ENCODE measurements around the gene NPHP4. TPM values are rescaled to one million over a fixed set of nuclear protein-coding genes. Genes with fewer than 3 reads are reported as not detected.

Gene NPHP4
- polyA plus RNA-seq, 1 donor (not counting 4 experiments of a cell fraction or from before 2014, with no cell fraction given) = 3.7 TPM

GRCh38 chr1:5885471-5886139 is 106.6 kb downstream of the NPHP4 start:
- Histone ChIP-seq H3K4me2 (ENCODE audit: control insufficient read depth, extremely low read depth, insufficient read depth, low read depth, low read length) (no peak overlapping the region), H3K36me3 (ENCODE audit: control insufficient read depth in 2 of 2, extremely low read depth in 1 of 2, insufficient read depth in 2 of 2, low read length in 2 of 2) (peaks cover 0 to 4% of the 10 kb centered on the region in 2 experiments), H3K4me3 (ENCODE audit: control insufficient read depth in 2 of 3, extremely low read depth in 1 of 3, insufficient read depth in 2 of 3, low read depth in 1 of 3, low read length in 3 of 3) (no peak overlapping the region), H3K9me1 (ENCODE audit: control insufficient read depth, extremely low read depth, insufficient read depth, low read length) (no peaks in the 10 kb centered on the region), H3K79me2 (ENCODE audit: control insufficient read depth, insufficient read depth, low read length) (no peaks in the 10 kb centered on the region), H2AFZ (ENCODE audit: control insufficient read depth, low read length) (no peak overlapping the region), H3K27ac (ENCODE audit: control insufficient read depth, insufficient read depth, low read length) (no peak overlapping the region), H3K27me3 (ENCODE audit: control insufficient read depth, extremely low read depth, insufficient read depth, low read length) (no peaks in the 10 kb centered on the region), H3K9me3 (ENCODE audit: control insufficient read depth, low read depth, low read length) (no peaks in the 10 kb centered on the region), H3K9ac (ENCODE audit: control insufficient read depth, extremely low read depth, insufficient read depth, low read length) (no peak overlapping the region), H3K4me1 (ENCODE audit: control insufficient read depth, extremely low read depth, insufficient read depth, low read length) (no peaks in the 10 kb centered on the region), H4K20me1 (ENCODE audit: control insufficient read depth, extremely low read depth, insufficient read depth, low read length) (peaks cover 2% of the 10 kb centered on the region)
- dilution Hi-C loops (cut with MboI; ENCODE audit: extremely low pct_ligation_motif_present, low sequenced_read_pairs) = no loop called here
- TF ChIP-seq EZH2 (IDR thresholded peaks at IDR 0.05; ENCODE audit: low read length) = no peak
- no peak for TF ChIP-seq CTCF (optimal IDR thresholded peaks at IDR 0.05 in 1 of 3, IDR thresholded peaks at IDR 0.05 in 1 of 3, conservative IDR thresholded peaks at IDR 0.05 in 1 of 3; ENCODE audit: extremely low read depth in 1 of 3, insufficient read depth in 2 of 3, low read length in 3 of 3)
- DNase-seq (ENCODE audit: low read depth, low spot score) (no peak), FAIRE-seq (no peak)

DNA sequence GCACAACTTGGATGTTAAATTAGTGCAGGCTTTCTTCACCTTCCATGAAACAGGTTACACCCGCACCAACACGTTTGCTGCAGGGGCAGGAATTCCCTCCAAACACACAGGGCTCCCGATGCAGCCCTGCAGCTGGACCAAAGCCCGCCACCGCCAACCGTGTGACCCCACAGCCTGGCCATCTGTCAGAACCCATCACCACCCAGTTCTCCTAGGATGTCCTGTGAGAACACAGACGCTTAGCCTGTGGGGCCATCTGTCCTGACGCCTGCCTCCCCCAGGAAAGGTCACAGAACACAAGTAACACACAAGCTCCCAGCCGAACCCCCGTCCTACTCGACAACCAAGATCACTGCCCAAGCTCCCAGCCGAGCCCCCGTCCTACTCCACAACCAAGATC is 108.1 kb downstream of the NPHP4 start:
- Histone ChIP-seq H3K4me1 (ENCODE audit: control insufficient read depth, extremely low read depth, insufficient read depth, low read length) (no peaks in the 10 kb centered on the region), H3K4me2 (ENCODE audit: control insufficient read depth, extremely low read depth, insufficient read depth, low read depth, low read length) (no peak overlapping the region), H4K20me1 (ENCODE audit: control insufficient read depth, extremely low read depth, insufficient read depth, low read length) (peaks cover 2% of the 10 kb centered on the region), H3K36me3 (ENCODE audit: control insufficient read depth in 2 of 2, extremely low read depth in 1 of 2, insufficient read depth in 2 of 2, low read length in 2 of 2) (peaks cover 0 to 5% of the 10 kb centered on the region in 2 experiments), H3K9me3 (ENCODE audit: control insufficient read depth, low read depth, low read length) (no peaks in the 10 kb centered on the region), H2AFZ (ENCODE audit: control insufficient read depth, low read length) (no peak overlapping the region), H3K79me2 (ENCODE audit: control insufficient read depth, insufficient read depth, low read length) (no peaks in the 10 kb centered on the region), H3K27me3 (ENCODE audit: control insufficient read depth, extremely low read depth, insufficient read depth, low read length) (no peaks in the 10 kb centered on the region), H3K27ac (ENCODE audit: control insufficient read depth, insufficient read depth, low read length) (no peak overlapping the region), H3K9me1 (ENCODE audit: control insufficient read depth, extremely low read depth, insufficient read depth, low read length) (no peaks in the 10 kb centered on the region), H3K4me3 (ENCODE audit: control insufficient read depth in 2 of 3, extremely low read depth in 1 of 3, insufficient read depth in 2 of 3, low read depth in 1 of 3, low read length in 3 of 3) (no peak overlapping the region), H3K9ac (ENCODE audit: control insufficient read depth, extremely low read depth, insufficient read depth, low read length) (no peak overlapping the region)
- dilution Hi-C loops (cut with MboI; ENCODE audit: extremely low pct_ligation_motif_present, low sequenced_read_pairs) = no loop called here
- no peak for TF ChIP-seq CTCF (optimal IDR thresholded peaks at IDR 0.05 in 1 of 3, IDR thresholded peaks at IDR 0.05 in 1 of 3, conservative IDR thresholded peaks at IDR 0.05 in 1 of 3; ENCODE audit: extremely low read depth in 1 of 3, insufficient read depth in 2 of 3, low read length in 3 of 3)
- TF ChIP-seq EZH2 (IDR thresholded peaks at IDR 0.05; ENCODE audit: low read length) = no peak
- FAIRE-seq (no peak), DNase-seq (ENCODE audit: low read depth, low spot score) (no peak)
